Neural crest cell (in vitro differentiated cells): Measurements from ENCODE around the gene C4orf50. TPM values are rescaled to one million over a fixed set of nuclear protein-coding genes. Genes with fewer than 3 reads are reported as not detected.

Experiments used
- DNase-seq: peaks from one replicate; pipeline ENCODE4 v3.0.0; 2021; ENCODE audit warnings: low read depth, mixed read lengths, low spot score
- H3K27ac Mint-ChIP-seq: one replicate; pipeline ENCODE4 v1.8.0; 2021; ENCODE audit warnings: mild to moderate bottlenecking, mixed read lengths; ENCODE audit not compliant: unreplicated experiment
- H3K27me3 Mint-ChIP-seq: 2 replicates; pipeline ENCODE4 v1.8.0; 2021; ENCODE audit warnings: low read depth, mild to moderate bottlenecking, mixed read lengths
- H3K36me3 Mint-ChIP-seq: 2 replicates; pipeline ENCODE4 v1.8.0; 2021; ENCODE audit warnings: low read depth, mild to moderate bottlenecking, mixed read lengths
- H3K4me1 Mint-ChIP-seq: 2 replicates; pipeline ENCODE4 v1.8.0; 2021; ENCODE audit warnings: mixed read lengths
- H3K4me3 Mint-ChIP-seq: one replicate; pipeline ENCODE4 v1.8.0; 2021; ENCODE audit warnings: mild to moderate bottlenecking, mixed read lengths
- H3K9me3 Mint-ChIP-seq: 2 replicates; pipeline ENCODE4 v1.8.0; 2021; ENCODE audit warnings: mixed read lengths
- CTCF ChIP-seq: fragments of 200-600 bp; sonication (generic); conservative IDR thresholded peaks from 2 replicates; pipeline ENCODE4 v1.5.0; 2021; ENCODE audit warnings: antibody characterized with exemption, mild to moderate bottlenecking
- total RNA-seq: library from RNA; stranded (reverse); gene quantifications from 2 replicates; pipeline ENCODE4 v1.2.1, GENCODE V29; 2021

Gene C4orf50
- total RNA-seq, 1 donor from 2014 or later: 0.02 TPM

GRCh38 chr4:5945936-5946335 lies 72.3 kb downstream of the C4orf50 start:
- no peak for DNase-seq
- Mint-ChIP-seq H3K4me3 (no peak overlapping the region), H3K4me1 (no peaks in the 10 kb centered on the region), H3K36me3 (no peaks in the 10 kb centered on the region), H3K27ac (no peak overlapping the region), H3K27me3 (peaks cover 21% of the 10 kb centered on the region), H3K9me3 (peaks cover 4% of the 10 kb centered on the region)
- TF ChIP-seq CTCF: no peak

GRCh38 chr4:5945171-5945570 lies 73.1 kb downstream of the C4orf50 start:
- H3K27ac Mint-ChIP-seq: peak overlapping the region; percentile 19
- peaks cover 6% of the 10 kb centered on the region for H3K4me1 Mint-ChIP-seq
- no peak for DNase-seq
- peaks cover 9% of the 10 kb centered on the region for H3K9me3 Mint-ChIP-seq
- H3K36me3 Mint-ChIP-seq: no peaks in the 10 kb centered on the region
- H3K4me3 Mint-ChIP-seq: no peak overlapping the region
- no peak for TF ChIP-seq CTCF
- peaks cover 13% of the 10 kb centered on the region for H3K27me3 Mint-ChIP-seq

- DNase-seq: no peak
- TF ChIP-seq CTCF: no peak
- H3K27me3 Mint-ChIP-seq: peaks cover 7% of the 10 kb centered on the region
These were observed 74.7 kb downstream of the C4orf50 start for GRCh38 chr4:5943561-5943960.

GRCh38 chr4:5942947-5943346 lies 75.3 kb downstream of the C4orf50 start:
- DNase-seq: no peak
- Mint-ChIP-seq H3K4me3 (no peak overlapping the region), H3K4me1 (peaks cover 16% of the 10 kb centered on the region), H3K9me3 (peaks cover 9% of the 10 kb centered on the region), H3K36me3 (no peaks in the 10 kb centered on the region), H3K27me3 (peaks cover 7% of the 10 kb centered on the region), H3K27ac (no peak overlapping the region)
- TF ChIP-seq CTCF: no peak

More at GRCh38 chr4:5943561-5943960, 74.7 kb downstream of the C4orf50 start:
- Mint-ChIP-seq H3K4me1 (peaks cover 12% of the 10 kb centered on the region), H3K9me3 (peaks cover 9% of the 10 kb centered on the region), H3K36me3 (no peaks in the 10 kb centered on the region), H3K4me3 (no peak overlapping the region), H3K27ac (no peak overlapping the region)

- Mint-ChIP-seq H3K27me3 (peaks cover 7% of the 10 kb centered on the region), H3K36me3 (no peaks in the 10 kb centered on the region)
- DNase-seq: no peak
These were observed 76.6 kb downstream of the C4orf50 start for GRCh38 chr4:5941601-5942000.

More at GRCh38 chr4:5941601-5942000, 76.6 kb downstream of the C4orf50 start:
- H3K27ac Mint-ChIP-seq: no peak overlapping the region
- peaks cover 16% of the 10 kb centered on the region for H3K4me1 Mint-ChIP-seq
- no peak for TF ChIP-seq CTCF
- H3K4me3 Mint-ChIP-seq: no peak overlapping the region
- H3K9me3 Mint-ChIP-seq: peaks cover 7% of the 10 kb centered on the region
